ENCODE results near the gene ACOXL. TPM values are rescaled to one million over a fixed set of nuclear protein-coding genes. Genes with fewer than 3 reads are reported as not detected.

ACOXL gene
- total and polyA plus RNA-seq, 2 donors (not counting 3 experiments of a cell fraction or from before 2014, with no cell fraction given) = not detected

DNA sequence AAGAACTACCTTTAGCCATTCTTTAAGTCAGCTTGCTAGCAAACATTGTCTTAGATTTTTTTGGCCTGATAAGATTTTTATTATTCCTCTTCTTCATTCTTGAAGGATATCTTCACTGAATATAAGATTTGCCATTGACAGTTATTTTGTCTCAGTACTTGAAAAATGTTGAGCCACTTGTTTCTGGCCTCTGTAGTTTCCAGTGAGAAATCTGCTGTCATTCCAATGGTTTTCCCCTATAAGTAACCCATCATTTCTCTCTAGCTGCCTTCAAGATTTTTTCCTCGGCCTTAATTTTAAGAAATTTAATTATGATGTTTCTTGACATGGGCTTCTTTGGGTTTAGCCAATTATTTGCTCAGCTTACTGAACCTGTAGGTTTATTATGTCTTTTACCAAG, 32.6 kb downstream of the ACOXL start:
- H3K36me3 ChIP-seq (ENCODE audit: control insufficient read depth in 2 of 2, extremely low read depth in 1 of 2, insufficient read depth in 2 of 2, low read length in 2 of 2) = no peaks in the 10 kb centered on the region
- H2AFZ ChIP-seq (ENCODE audit: low read depth, low read length) = no peak overlapping the region
- BruUV-seq (replicated peaks) = no TSS peak
- H4K20me1 ChIP-seq (replicated peaks; ENCODE audit: control insufficient read depth, extremely low read depth, insufficient read depth, low read length) = no peaks in the 10 kb centered on the region
- dilution Hi-C loops (cut with MboI; ENCODE audit: extremely low pct_ligation_motif_present, low sequenced_read_pairs) = no loop called here
- no peak overlapping the region for H3K27ac ChIP-seq (ENCODE audit: insufficient read depth, low read depth, low read length)
- H3K4me3 ChIP-seq (replicated peaks in 1 of 3; ENCODE audit: insufficient read depth in 1 of 3, low read depth in 1 of 3, low read length in 3 of 3) = no peak overlapping the region
- H3K4me1 ChIP-seq (ENCODE audit: control insufficient read depth, extremely low read depth, insufficient read depth, low read length) = no peaks in the 10 kb centered on the region
- H3K9me1 ChIP-seq (replicated peaks; ENCODE audit: control insufficient read depth, extremely low read depth, insufficient read depth, low read length) = no peaks in the 10 kb centered on the region
- no peaks in the 10 kb centered on the region for H3K9me3 ChIP-seq (replicated peaks; ENCODE audit: control insufficient read depth, insufficient read depth, low read length)
- CTCF ChIA-PET = interaction anchor here (1.5 kb wide), 1 partner anchor 10 kb away, joined by 6 read pairs; no protein-coding TSS in a partner anchor
- no peak for DNase-seq (ENCODE audit: low read depth, low spot score)
- H3K4me2 ChIP-seq (ENCODE audit: insufficient read depth, low read length) = no peak overlapping the region
- no peak for FAIRE-seq
- no peak for TF ChIP-seq MYC (IDR thresholded peaks at IDR 0.05; ENCODE audit: low read depth, low read length)
- POLR2A ChIA-PET = no interaction called here
- no peaks in the 10 kb centered on the region for H3K79me2 ChIP-seq (ENCODE audit: control insufficient read depth, insufficient read depth, low read length)
- H3K9ac ChIP-seq (replicated peaks; ENCODE audit: extremely low read depth, insufficient read depth, low read length) = no peak overlapping the region
- intact Hi-C loops (cut with micrococcal nuclease) = no loop called here
- peaks cover 3 to 18% of the 10 kb centered on the region in 2 experiments for H3K27me3 ChIP-seq (ENCODE audit: control insufficient read depth in 2 of 2, insufficient read depth in 2 of 2, low read length in 2 of 2)

DNA sequence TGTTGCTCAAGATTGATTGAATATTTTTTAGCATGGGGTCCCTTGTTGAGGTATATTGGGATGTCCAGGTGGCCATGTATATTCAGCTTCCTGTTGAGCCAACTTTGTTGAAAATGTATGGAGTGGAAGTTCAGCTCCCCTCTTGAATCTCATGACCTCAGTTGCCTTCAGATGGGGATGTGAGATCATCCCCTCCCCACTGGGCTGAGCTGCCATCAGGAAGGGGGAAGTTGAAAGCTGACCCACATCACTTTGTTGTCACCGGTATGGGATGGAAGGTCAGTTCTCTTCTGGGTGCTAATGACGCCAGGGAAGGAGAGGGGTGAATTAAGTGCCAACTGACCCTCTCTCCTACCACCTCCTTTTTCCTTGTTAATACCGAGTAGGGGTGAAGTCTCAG, 33.9 kb downstream of the ACOXL start:
- CTCF ChIA-PET = interaction anchor here (1.1 kb wide), 1 partner anchor 11 kb away, joined by 4 read pairs; no protein-coding TSS in a partner anchor
- intact Hi-C loops (cut with micrococcal nuclease) = no loop called here
- FAIRE-seq (no peak), DNase-seq (ENCODE audit: low read depth, low spot score) (no peak)
- Histone ChIP-seq H3K79me2 (ENCODE audit: control insufficient read depth, insufficient read depth, low read length) (no peaks in the 10 kb centered on the region), H3K4me1 (ENCODE audit: control insufficient read depth, extremely low read depth, insufficient read depth, low read length) (no peaks in the 10 kb centered on the region), H3K9me3 (replicated peaks; ENCODE audit: control insufficient read depth, insufficient read depth, low read length) (no peaks in the 10 kb centered on the region), H3K4me2 (ENCODE audit: insufficient read depth, low read length) (no peak overlapping the region), H3K9ac (replicated peaks; ENCODE audit: extremely low read depth, insufficient read depth, low read length) (no peak overlapping the region), H3K4me3 (replicated peaks in 1 of 3; ENCODE audit: insufficient read depth in 1 of 3, low read depth in 1 of 3, low read length in 3 of 3) (no peak overlapping the region), H3K9me1 (replicated peaks; ENCODE audit: control insufficient read depth, extremely low read depth, insufficient read depth, low read length) (no peaks in the 10 kb centered on the region), H2AFZ (ENCODE audit: low read depth, low read length) (no peak overlapping the region), H3K36me3 (ENCODE audit: control insufficient read depth in 2 of 2, extremely low read depth in 1 of 2, insufficient read depth in 2 of 2, low read length in 2 of 2) (no peaks in the 10 kb centered on the region), H4K20me1 (replicated peaks; ENCODE audit: control insufficient read depth, extremely low read depth, insufficient read depth, low read length) (no peaks in the 10 kb centered on the region), H3K27ac (ENCODE audit: insufficient read depth, low read depth, low read length) (no peak overlapping the region), H3K27me3 (ENCODE audit: control insufficient read depth in 2 of 2, insufficient read depth in 2 of 2, low read length in 2 of 2) (peaks cover 3 to 22% of the 10 kb centered on the region in 2 experiments)
- TF ChIP-seq POLR2AphosphoS5 (IDR thresholded peaks at IDR 0.05; ENCODE audit: insufficient read depth, low read depth, low read length) = no peak
- BruUV-seq (replicated peaks) = no TSS peak
- dilution Hi-C loops (cut with MboI; ENCODE audit: extremely low pct_ligation_motif_present, low sequenced_read_pairs) = no loop called here
- POLR2A ChIA-PET = no interaction called here
